ENCODE data around the gene WDR33. TPM values are rescaled to one million over a fixed set of nuclear protein-coding genes. Genes with fewer than 3 reads are reported as not detected.
"Not testable (repeated sequence)": the region's sequence is repeated elsewhere in the genome, so short reads cannot be mapped to it uniquely, and the experiment has no call there.

Gene WDR33
- total RNA-seq, 1 donor from 2014 or later = 37.1 TPM

DNA sequence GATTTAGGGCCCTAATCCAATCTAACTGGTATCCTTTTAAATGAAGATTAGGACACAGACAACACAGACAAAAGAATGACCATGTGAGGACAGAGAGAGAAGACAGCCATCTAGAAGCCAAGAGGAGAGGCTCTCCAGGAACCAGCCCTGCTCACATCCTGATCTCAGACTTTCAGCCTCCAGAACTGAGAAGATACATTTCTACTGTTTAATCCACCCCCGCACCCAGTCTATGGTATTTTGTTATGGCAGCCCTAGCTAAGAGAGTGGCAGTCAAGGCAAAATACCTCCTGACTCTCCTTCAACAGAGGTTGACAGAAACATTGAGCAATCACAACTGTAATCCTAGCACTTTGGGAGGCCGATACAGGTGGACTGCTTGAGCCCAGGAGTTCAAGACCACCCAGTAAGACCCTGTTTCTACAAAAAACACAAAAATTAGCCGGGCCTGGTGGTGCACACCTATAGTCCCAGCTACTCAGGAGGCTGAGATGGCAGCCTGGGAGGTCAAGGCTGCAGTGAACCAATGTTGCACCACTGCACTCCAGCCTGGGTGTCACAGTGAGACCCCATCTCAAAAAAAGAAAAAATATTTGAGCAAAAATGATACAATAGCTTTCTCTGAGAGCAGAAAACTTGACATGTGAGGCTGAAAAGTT lies 34.7 kb downstream of the WDR33 start:
- Histone ChIP-seq H3K4me3 (no peak overlapping the region), H3K9me3 (no peaks in the 10 kb centered on the region), H3K36me3 (no peaks in the 10 kb centered on the region), H3K27me3 (no peaks in the 10 kb centered on the region), H3K27ac (no peak overlapping the region), H3K4me1 (peaks cover 36% of the 10 kb centered on the region)
- intact Hi-C loops (cut with DNase I) = no loop called here
- TF ChIP-seq, protein P1, sequence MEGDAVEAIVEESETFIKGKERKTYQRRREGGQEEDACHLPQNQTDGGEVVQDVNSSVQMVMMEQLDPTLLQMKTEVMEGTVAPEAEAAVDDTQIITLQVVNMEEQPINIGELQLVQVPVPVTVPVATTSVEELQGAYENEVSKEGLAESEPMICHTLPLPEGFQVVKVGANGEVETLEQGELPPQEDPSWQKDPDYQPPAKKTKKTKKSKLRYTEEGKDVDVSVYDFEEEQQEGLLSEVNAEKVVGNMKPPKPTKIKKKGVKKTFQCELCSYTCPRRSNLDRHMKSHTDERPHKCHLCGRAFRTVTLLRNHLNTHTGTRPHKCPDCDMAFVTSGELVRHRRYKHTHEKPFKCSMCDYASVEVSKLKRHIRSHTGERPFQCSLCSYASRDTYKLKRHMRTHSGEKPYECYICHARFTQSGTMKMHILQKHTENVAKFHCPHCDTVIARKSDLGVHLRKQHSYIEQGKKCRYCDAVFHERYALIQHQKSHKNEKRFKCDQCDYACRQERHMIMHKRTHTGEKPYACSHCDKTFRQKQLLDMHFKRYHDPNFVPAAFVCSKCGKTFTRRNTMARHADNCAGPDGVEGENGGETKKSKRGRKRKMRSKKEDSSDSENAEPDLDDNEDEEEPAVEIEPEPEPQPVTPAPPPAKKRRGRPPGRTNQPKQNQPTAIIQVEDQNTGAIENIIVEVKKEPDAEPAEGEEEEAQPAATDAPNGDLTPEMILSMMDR (IDR thresholded peaks at IDR 0.05) = no peak
- TF ChIP-seq POLR2AphosphoS5 (IDR thresholded peaks at IDR 0.05; ENCODE audit: insufficient read depth in 1 of 2, low read depth in 1 of 2) = no peak
- no peak for TF ChIP-seq POLR2A (IDR thresholded peaks at IDR 0.05)
- no peak for DNase-seq (ENCODE audit: extremely low spot score in 2 of 2)

DNA sequence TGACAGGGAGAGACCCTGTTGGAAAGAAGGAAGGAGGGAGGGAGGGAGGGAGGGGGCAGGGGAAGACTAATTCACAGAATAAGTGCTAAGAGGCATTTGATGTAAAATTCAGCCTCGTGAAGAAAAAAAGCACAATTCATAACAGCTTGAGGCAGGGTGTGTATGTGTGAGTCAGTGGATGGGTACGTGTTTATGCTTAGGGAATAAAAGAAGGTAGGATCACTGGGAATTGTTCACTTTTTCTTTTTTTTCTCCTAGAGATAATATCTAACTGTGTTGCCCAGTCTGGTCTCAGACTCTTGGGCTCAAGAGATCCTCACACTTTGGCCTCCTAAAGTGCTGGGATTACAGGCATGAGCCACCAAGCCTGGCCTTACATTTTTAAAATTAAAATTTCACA lies 39.2 kb downstream of the WDR33 start:
- no peaks in the 10 kb centered on the region for H3K9me3 ChIP-seq
- H3K4me3 ChIP-seq = no peak overlapping the region
- intact Hi-C loops (cut with DNase I) = no loop called here
- H3K27me3 ChIP-seq = no peaks in the 10 kb centered on the region
- TF ChIP-seq POLR2AphosphoS5 (IDR thresholded peaks at IDR 0.05; ENCODE audit: insufficient read depth in 1 of 2, low read depth in 1 of 2) (no peak), POLR2A (IDR thresholded peaks at IDR 0.05) (no peak)
- TF ChIP-seq, protein P1 (IDR thresholded peaks at IDR 0.05) = no peak
- peaks cover 21% of the 10 kb centered on the region for H3K4me1 ChIP-seq
- no peak overlapping the region for H3K27ac ChIP-seq
- peaks cover 0 to 21% of the 10 kb centered on the region in 2 donors for H3K36me3 ChIP-seq
- no peak for DNase-seq (ENCODE audit: extremely low spot score in 2 of 2)

DNA sequence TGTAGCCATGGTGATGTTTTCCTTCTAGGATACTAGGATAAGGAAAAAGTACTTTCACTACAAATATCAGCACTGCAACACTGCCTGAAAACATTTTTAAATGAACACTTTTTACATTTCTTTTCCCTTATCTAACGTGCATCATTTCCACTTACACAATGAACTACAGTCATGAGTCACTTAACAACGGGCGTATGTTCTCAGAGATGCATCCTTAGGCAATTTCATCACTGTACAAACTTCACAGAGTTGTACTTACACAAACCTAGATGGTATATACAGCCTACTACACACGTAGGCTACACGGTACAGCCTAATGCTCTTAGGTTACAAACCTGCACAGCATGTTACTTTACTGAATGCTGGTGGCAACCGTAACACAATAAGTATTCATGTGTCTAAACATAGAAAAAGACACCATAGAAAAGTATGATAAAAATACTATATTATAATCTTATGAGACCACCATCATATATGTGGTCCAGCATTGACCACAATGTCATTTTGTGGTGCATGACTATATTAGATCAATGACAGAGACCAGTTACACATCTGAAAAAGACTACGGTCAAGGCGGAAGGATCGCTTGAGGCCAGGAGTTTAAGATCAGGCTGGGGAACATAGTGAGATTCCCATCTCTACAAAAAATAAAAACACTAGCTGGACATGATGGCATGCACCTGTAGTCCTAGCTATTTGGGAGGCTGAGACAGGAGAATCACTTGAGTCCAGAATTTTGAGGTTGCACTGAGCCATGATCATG lies 39.8 kb downstream of the WDR33 start:
- peaks cover 0 to 22% of the 10 kb centered on the region in 2 donors for H3K36me3 ChIP-seq
- no peak for DNase-seq (ENCODE audit: extremely low spot score in 2 of 2)
- intact Hi-C loops (cut with DNase I) = no loop called here
- no peak overlapping the region for H3K4me3 ChIP-seq
- no peaks in the 10 kb centered on the region for H3K9me3 ChIP-seq
- peaks cover 17% of the 10 kb centered on the region for H3K4me1 ChIP-seq
- H3K27ac ChIP-seq = no peak overlapping the region
- H3K27me3 ChIP-seq = no peaks in the 10 kb centered on the region
- TF ChIP-seq POLR2A (IDR thresholded peaks at IDR 0.05) (no peak), POLR2AphosphoS5 (IDR thresholded peaks at IDR 0.05; ENCODE audit: insufficient read depth in 1 of 2, low read depth in 1 of 2) (no peak)
- TF ChIP-seq, protein P1 (IDR thresholded peaks at IDR 0.05) = no peak

DNA sequence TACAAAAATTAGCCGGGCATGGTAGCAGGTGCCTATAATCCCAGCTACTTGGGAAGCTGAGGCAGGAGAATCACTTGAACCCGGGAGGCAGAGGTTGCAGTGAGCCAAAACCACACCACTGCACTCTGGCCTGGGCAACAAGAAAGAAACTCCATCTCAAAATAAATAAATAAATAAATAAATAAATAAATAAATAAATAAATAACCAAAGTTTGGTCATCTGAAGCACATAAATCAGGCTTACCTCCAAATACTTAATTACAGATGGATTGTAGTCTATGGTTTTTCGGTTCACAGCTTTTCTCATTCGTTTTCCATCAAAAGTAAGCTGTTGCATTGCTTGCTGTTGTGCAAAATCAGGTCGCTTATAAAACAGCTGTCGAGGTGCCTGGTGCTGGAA lies 40.4 kb downstream of the WDR33 start:
- intact Hi-C loops (cut with DNase I); H3K4me3 ChIP-seq; DNase-seq (ENCODE audit: extremely low spot score in 2 of 2); H3K27ac ChIP-seq; H3K27me3 ChIP-seq; H3K9me3 ChIP-seq: not testable (repeated sequence)
- H3K4me1 ChIP-seq = peaks cover 17% of the 10 kb centered on the region
- peaks cover 0 to 22% of the 10 kb centered on the region in 2 donors for H3K36me3 ChIP-seq

DNA sequence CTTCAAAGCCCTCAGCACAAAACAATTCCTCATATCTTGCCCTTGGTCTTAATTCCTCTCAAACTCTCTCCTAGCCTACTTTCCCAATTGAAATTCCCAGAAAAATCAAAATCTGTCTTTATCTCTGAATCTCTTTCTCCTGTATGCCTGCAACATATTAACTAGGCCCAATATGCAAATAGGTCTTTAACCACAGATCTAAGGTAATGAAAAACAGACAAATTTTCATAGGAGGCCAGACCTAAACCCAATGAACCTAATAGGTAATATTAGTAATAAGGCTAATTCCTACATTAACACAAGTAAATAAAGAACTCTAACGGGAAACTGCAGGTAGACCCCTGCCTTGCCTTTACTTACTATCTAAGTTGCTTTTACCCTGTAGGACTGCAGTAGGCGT lies 41.4 kb downstream of the WDR33 start:
- Histone ChIP-seq H3K27ac (no peak overlapping the region), H3K36me3 (peaks cover 0 to 27% of the 10 kb centered on the region in 2 donors), H3K9me3 (no peaks in the 10 kb centered on the region), H3K27me3 (no peaks in the 10 kb centered on the region), H3K4me3 (no peak overlapping the region), H3K4me1 (peaks cover 17% of the 10 kb centered on the region)
- intact Hi-C loops (cut with DNase I) = no loop called here
- DNase-seq (ENCODE audit: extremely low spot score in 2 of 2) = no peak
- TF ChIP-seq POLR2AphosphoS5 (IDR thresholded peaks at IDR 0.05; ENCODE audit: insufficient read depth in 1 of 2, low read depth in 1 of 2) (no peak), POLR2A (IDR thresholded peaks at IDR 0.05) (no peak)
- TF ChIP-seq, protein P1 (IDR thresholded peaks at IDR 0.05) = no peak
